Cardiac muscle cell (in vitro differentiated cells and primary cell): ENCODE measurements around the gene RSPH6A. TPM values are rescaled to one million over a fixed set of nuclear protein-coding genes. Genes with fewer than 3 reads are reported as not detected.

ENCODE experiments used
- DNase-seq, 2 donors: peaks; one replicate each; pipeline versions ENCODE4 v3.0.0 to v3.0.0-alpha.2; 2010 to 2017; ENCODE audit warnings: low read depth in 1 of 2, low spot score in 1 of 2
- H3K27ac ChIP-seq: fragments of 200-600 bp; sonication (generic); 2 replicates; pipeline ENCODE4 v1.5.1; 2016
- H3K27me3 ChIP-seq: fragments of 200-600 bp; sonication (generic); 2 replicates; pipeline ENCODE4 v1.6.0; 2016; ENCODE audit warnings: control low read depth
- H3K36me3 ChIP-seq: fragments of 200-600 bp; sonication (generic); 2 replicates; pipeline ENCODE4 v1.5.1; 2016; ENCODE audit warnings: control low read depth
- H3K4me1 ChIP-seq: fragments of 200-600 bp; sonication (generic); 2 replicates; pipeline ENCODE4 v1.8.1; 2017; ENCODE audit warnings: low read depth, mild to moderate bottlenecking, mixed run types
- H3K4me3 ChIP-seq: fragments of 200-600 bp; sonication (generic); 2 replicates; pipeline ENCODE4 v1.5.1; 2016; ENCODE audit warnings: mild to moderate bottlenecking
- H3K9me3 ChIP-seq: fragments of 200-600 bp; sonication (generic); 2 replicates; pipeline ENCODE4 v1.5.1; 2017; ENCODE audit warnings: low read depth, mild to moderate bottlenecking, control low read depth
- polyA plus RNA-seq: library from polyadenylated mRNA; unstranded; fragments of >200 nt; fragmentation: Nextera tagmentation; extraction: Ambion mirVana; gene quantifications from 2 replicates; pipeline ENCODE4 v1.2.1, GENCODE V29; 2016
- total RNA-seq: library from RNA; depleted of rRNA; stranded (reverse); fragments of >200 nt; gene quantifications from 2 replicates; pipeline ENCODE4 v1.2.3, GENCODE V29; 2016
- TF ChIP-seq, protein P1 (sequence below): IDR thresholded peaks from 2 replicates; pipeline ENCODE4 v1.5.1; 2012; ENCODE audit warnings: low read depth, mild to moderate bottlenecking, low read length

The RSPH6A gene
- total and polyA plus RNA-seq, 2 experiments from 2014 or later, result 0.27 to 0.45 TPM

- Histone ChIP-seq H3K27ac (peak overlapping the region; percentile 98), H3K27me3 (no peaks in the 10 kb centered on the region), H3K4me3 (no peak overlapping the region), H3K36me3 (no peaks in the 10 kb centered on the region), H3K9me3 (no peaks in the 10 kb centered on the region), H3K4me1 (peaks cover 48% of the 10 kb centered on the region)
- TF ChIP-seq, protein P1, sequence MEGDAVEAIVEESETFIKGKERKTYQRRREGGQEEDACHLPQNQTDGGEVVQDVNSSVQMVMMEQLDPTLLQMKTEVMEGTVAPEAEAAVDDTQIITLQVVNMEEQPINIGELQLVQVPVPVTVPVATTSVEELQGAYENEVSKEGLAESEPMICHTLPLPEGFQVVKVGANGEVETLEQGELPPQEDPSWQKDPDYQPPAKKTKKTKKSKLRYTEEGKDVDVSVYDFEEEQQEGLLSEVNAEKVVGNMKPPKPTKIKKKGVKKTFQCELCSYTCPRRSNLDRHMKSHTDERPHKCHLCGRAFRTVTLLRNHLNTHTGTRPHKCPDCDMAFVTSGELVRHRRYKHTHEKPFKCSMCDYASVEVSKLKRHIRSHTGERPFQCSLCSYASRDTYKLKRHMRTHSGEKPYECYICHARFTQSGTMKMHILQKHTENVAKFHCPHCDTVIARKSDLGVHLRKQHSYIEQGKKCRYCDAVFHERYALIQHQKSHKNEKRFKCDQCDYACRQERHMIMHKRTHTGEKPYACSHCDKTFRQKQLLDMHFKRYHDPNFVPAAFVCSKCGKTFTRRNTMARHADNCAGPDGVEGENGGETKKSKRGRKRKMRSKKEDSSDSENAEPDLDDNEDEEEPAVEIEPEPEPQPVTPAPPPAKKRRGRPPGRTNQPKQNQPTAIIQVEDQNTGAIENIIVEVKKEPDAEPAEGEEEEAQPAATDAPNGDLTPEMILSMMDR, result no peak
- no peak for DNase-seq
Observed at GRCh38 chr19:45764475-45764874, 50.6 kb downstream of the RSPH6A start.

- Histone ChIP-seq H3K4me3 (no peak overlapping the region), H3K9me3 (no peaks in the 10 kb centered on the region), H3K4me1 (peaks cover 48% of the 10 kb centered on the region), H3K36me3 (no peaks in the 10 kb centered on the region), H3K27ac (peak overlapping the region; percentile 98), H3K27me3 (no peaks in the 10 kb centered on the region)
- peak in 1 of 2 donors; percentile 31 for DNase-seq
- TF ChIP-seq, protein P1, result no peak
Observed at GRCh38 chr19:45763691-45764294, 51.3 kb downstream of the RSPH6A start.

- DNase-seq, result no peak
- H3K27me3 ChIP-seq, result no peaks in the 10 kb centered on the region
- no peaks in the 10 kb centered on the region for H3K36me3 ChIP-seq
- peaks cover 48% of the 10 kb centered on the region for H3K4me1 ChIP-seq
- H3K27ac ChIP-seq, result peak overlapping the region; percentile 98
- no peaks in the 10 kb centered on the region for H3K9me3 ChIP-seq
- TF ChIP-seq, protein P1, result no peak
- no peak overlapping the region for H3K4me3 ChIP-seq
Observed at GRCh38 chr19:45762870-45763631, 52.1 kb downstream of the RSPH6A start.

GRCh38 chr19:45761714-45762113 is 53.4 kb downstream of the RSPH6A start:
- no peak overlapping the region for H3K27ac ChIP-seq
- TF ChIP-seq, protein P1, result no peak
- no peaks in the 10 kb centered on the region for H3K27me3 ChIP-seq
- peaks cover 45% of the 10 kb centered on the region for H3K4me1 ChIP-seq
- H3K4me3 ChIP-seq, result no peak overlapping the region
- H3K36me3 ChIP-seq, result no peaks in the 10 kb centered on the region
- DNase-seq, result peak in 1 of 2 donors; percentile 36
- no peaks in the 10 kb centered on the region for H3K9me3 ChIP-seq

DNA sequence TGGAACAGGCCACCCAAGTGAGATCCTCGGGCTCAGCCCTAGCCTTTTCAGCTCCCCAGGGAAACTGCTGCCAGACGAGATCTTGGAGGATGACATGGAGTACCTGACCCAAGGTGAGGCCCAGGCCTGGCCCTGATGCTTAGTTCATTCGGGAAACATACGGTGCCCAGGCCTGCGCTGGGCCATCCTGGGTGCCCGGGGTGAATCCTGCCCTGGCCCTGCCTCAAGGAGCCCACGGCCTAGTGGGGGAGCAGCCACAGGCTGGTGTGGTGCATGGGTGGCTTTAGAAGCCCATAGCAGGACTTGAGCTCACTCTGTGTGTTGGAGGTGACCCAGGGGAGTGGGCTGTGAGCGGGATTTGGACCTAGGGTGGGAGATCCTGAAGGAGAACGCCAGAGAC is 56.2 kb downstream of the RSPH6A start:
- H3K36me3 ChIP-seq, result no peaks in the 10 kb centered on the region
- TF ChIP-seq, protein P1, result no peak
- DNase-seq, result no peak
- no peaks in the 10 kb centered on the region for H3K27me3 ChIP-seq
- H3K27ac ChIP-seq, result no peak overlapping the region
- H3K4me1 ChIP-seq, result peaks cover 21% of the 10 kb centered on the region
- no peak overlapping the region for H3K4me3 ChIP-seq
- H3K9me3 ChIP-seq, result no peaks in the 10 kb centered on the region
